Ovary (tissue), 9 donors: ENCODE measurements around the gene MYH9. TPM values are rescaled to one million over a fixed set of nuclear protein-coding genes. Genes with fewer than 3 reads are reported as not detected.

Experiments
- DNase-seq, 5 donors: peaks; one replicate each; pipeline ENCODE4 v3.0.0-alpha.2; 2019 to 2020
- H3K27ac ChIP-seq, 2 donors: fragments of 200-600 bp; one replicate each; pipeline versions ENCODE4 v1.5.1 to v1.8.0; 2019 to 2022
- H3K27me3 ChIP-seq: fragments of 200-600 bp; one replicate; pipeline ENCODE4 v1.8.0; 2022
- H3K36me3 ChIP-seq: fragments of 200-600 bp; sonication (generic); one replicate; pipeline ENCODE4 v1.5.1; 2019
- H3K4me1 ChIP-seq: one replicate; pipeline ENCODE4 v1.8.1; 2013; ENCODE audit warnings: mild to moderate bottlenecking, moderate library complexity; ENCODE audit not compliant: insufficient read depth
- H3K4me3 ChIP-seq: fragments of 200-600 bp; sonication (generic); one replicate; pipeline ENCODE4 v1.5.1; 2017
- H3K9me3 ChIP-seq, 2 donors: fragments of 200-600 bp in 1 of 2; sonication (generic) in 1 of 2; one replicate each; pipeline versions ENCODE4 v1.5.1 to v1.8.1; 2013 to 2019; ENCODE audit warnings: mild to moderate bottlenecking in 1 of 2, moderate library complexity in 1 of 2
- EP300 ChIP-seq: sonication (generic); formaldehyde crosslinking; IDR thresholded peaks from one replicate; pipeline ENCODE4 v1.6.1; 2017; ENCODE audit warnings: antibody characterized with exemption
- POLR2A ChIP-seq: fragments of 450-650 bp; IDR thresholded peaks from one replicate; pipeline ENCODE4 v1.6.1; 2017; ENCODE audit warnings: antibody characterized with exemption, mild to moderate bottlenecking, moderate library complexity
- WGBS, 3 donors: extraction: QIAGEN DNeasy Blood & Tissue Kit in 1 of 3; methylation state at CpG; one replicate each; pipeline versions ENCODE4 v1.1.5 to v1.1.7; 2013 to 2017; 5-methylcytosine and 5-hydroxymethylcytosine counted together
- intact Hi-C, 4 donors: fragments of 100-400 bp; cut with DNase I; formaldehyde crosslinking; loops; one replicate each; pipeline versions ENCODE4 v1.11.0 to v1.15.1; 2022 to 2023
- polyA plus RNA-seq, 2 donors: library from polyadenylated mRNA; stranded (reverse); fragments of 200-250 nt in 1 of 2; fragments of 350-450 nt in 1 of 2; fragmentation: Illumina TruSeq in 1 of 2; extraction: RNeasy Lipid Tissue Mini Kit (QIAGEN cat#74804) in 1 of 2; gene quantifications; one replicate each; pipeline ENCODE4 v1.2.3, GENCODE V29; 2013 to 2014
- total RNA-seq, 7 donors: library from RNA; depleted of rRNA in 2 of 7; stranded (reverse); fragments of >200 nt in 2 of 7; fragmentation: NEBNext Ultra II Directional in 3 of 7; extraction: Animal tissue kit (Norgen Biotek cat#: 25700) in 3 of 7; gene quantifications; one replicate each; pipeline versions ENCODE4 v1.1.0 to v1.2.4, GENCODE V29; 2016 to 2023
- TF ChIP-seq, protein P1 (sequence below), 3 donors: fragments of 450-650 bp in 2 of 3; fragments of 200-600 bp in 1 of 3; IDR thresholded peaks; one replicate each; pipeline versions ENCODE4 v1.5.1 to v1.8.0; 2016 to 2022; ENCODE audit warnings: antibody characterized with exemption in 3 of 3, mild to moderate bottlenecking in 1 of 3
- donor health status: DM: no; HTN: no; CAD: no; lungs with moderate emphysema.
- donor health status: DM: no; HTN: no; CAD: no.
- donor health status: Bipolar disorder and iron deficiency.
- donor health status: DM: yes; HTN: yes; CAD: no.
- donor health status: DM: no; HTN: no; CAD: no.
- donor health status: DM: yes; HTN: yes; CAD: no.

MYH9 gene
- total and polyA plus RNA-seq, 9 donors = 128 to 530 (median 348) TPM

GRCh38 chr22:36375071-36375980, 12.4 kb downstream of the MYH9 start:
- 64 to 73% (median 66%) methylated on average over 9 of the region's 9 CpGs for WGBS, 3 donors
- H3K4me3 ChIP-seq = no peak overlapping the region

GRCh38 chr22:36374603-36375024, 13.2 kb downstream of the MYH9 start:
- intact Hi-C loops = loop anchor here in 1 of 4 donors (10.0 kb wide), 1 partner anchor 90 kb away; no protein-coding TSS in a partner anchor
- H3K27me3 ChIP-seq = no peaks in the 10 kb centered on the region
- H3K4me3 ChIP-seq = no peak overlapping the region
- WGBS, 3 donors = 39 to 48% (median 42%) methylated on average over 11 of the region's 11 CpGs
- H3K4me1 ChIP-seq = peaks cover 31% of the 10 kb centered on the region
- no peak overlapping the region for H3K27ac ChIP-seq
- no peak for DNase-seq
- H3K36me3 ChIP-seq = no peaks in the 10 kb centered on the region
- no peaks in the 10 kb centered on the region for H3K9me3 ChIP-seq
- TF ChIP-seq POLR2A (no peak), EP300 (no peak)
- TF ChIP-seq, protein P1, sequence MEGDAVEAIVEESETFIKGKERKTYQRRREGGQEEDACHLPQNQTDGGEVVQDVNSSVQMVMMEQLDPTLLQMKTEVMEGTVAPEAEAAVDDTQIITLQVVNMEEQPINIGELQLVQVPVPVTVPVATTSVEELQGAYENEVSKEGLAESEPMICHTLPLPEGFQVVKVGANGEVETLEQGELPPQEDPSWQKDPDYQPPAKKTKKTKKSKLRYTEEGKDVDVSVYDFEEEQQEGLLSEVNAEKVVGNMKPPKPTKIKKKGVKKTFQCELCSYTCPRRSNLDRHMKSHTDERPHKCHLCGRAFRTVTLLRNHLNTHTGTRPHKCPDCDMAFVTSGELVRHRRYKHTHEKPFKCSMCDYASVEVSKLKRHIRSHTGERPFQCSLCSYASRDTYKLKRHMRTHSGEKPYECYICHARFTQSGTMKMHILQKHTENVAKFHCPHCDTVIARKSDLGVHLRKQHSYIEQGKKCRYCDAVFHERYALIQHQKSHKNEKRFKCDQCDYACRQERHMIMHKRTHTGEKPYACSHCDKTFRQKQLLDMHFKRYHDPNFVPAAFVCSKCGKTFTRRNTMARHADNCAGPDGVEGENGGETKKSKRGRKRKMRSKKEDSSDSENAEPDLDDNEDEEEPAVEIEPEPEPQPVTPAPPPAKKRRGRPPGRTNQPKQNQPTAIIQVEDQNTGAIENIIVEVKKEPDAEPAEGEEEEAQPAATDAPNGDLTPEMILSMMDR (IDR thresholded peaks at IDR 0.05) = no peak

More at GRCh38 chr22:36375071-36375980, 12.4 kb downstream of the MYH9 start:
- Histone ChIP-seq H3K9me3 (no peaks in the 10 kb centered on the region), H3K27ac (no peak overlapping the region), H3K27me3 (no peaks in the 10 kb centered on the region), H3K4me1 (peaks cover 29% of the 10 kb centered on the region), H3K36me3 (no peaks in the 10 kb centered on the region)
- no peak for TF ChIP-seq EP300
- TF ChIP-seq, protein P1 (IDR thresholded peaks at IDR 0.05) = no peak
- no peak for TF ChIP-seq POLR2A
- DNase-seq = no peak
- intact Hi-C loops = loop anchor here in 1 of 4 donors (10.0 kb wide), 1 partner anchor 89 kb away; no protein-coding TSS in a partner anchor

DNA sequence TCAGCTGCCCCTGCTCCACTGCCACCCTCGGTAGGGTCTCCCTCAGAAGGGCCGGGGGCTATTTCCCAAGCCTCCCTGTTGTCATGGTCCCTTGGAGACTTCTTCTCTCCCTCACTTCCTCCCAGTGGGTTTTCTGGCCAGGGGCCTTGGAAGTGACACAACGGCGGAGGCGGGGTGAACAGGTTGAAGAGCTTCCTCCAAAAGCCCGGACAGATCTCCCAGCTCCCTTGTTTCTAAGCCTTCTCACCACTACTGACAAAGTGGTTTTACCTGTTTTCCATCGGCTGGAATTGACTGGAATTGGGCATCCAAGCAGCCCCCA, 14.5 kb downstream of the MYH9 start:
- Histone ChIP-seq H3K4me3 (no peak overlapping the region), H3K9me3 (no peaks in the 10 kb centered on the region), H3K27ac (peak overlapping the region; percentile 8 to 54), H3K36me3 (no peaks in the 10 kb centered on the region), H3K27me3 (no peaks in the 10 kb centered on the region), H3K4me1 (peaks cover 40% of the 10 kb centered on the region)
- TF ChIP-seq, protein P1 (IDR thresholded peaks at IDR 0.05) = no peak
- TF ChIP-seq EP300 (no peak), POLR2A (no peak)
- no peak for DNase-seq
- WGBS, 3 donors = 67 to 71% (median 70%) methylated on average over 7 of the region's 7 CpGs
- intact Hi-C loops = loop anchor here in 1 of 4 donors (10.0 kb wide), 1 partner anchor 92 kb away; no protein-coding TSS in a partner anchor

DNA sequence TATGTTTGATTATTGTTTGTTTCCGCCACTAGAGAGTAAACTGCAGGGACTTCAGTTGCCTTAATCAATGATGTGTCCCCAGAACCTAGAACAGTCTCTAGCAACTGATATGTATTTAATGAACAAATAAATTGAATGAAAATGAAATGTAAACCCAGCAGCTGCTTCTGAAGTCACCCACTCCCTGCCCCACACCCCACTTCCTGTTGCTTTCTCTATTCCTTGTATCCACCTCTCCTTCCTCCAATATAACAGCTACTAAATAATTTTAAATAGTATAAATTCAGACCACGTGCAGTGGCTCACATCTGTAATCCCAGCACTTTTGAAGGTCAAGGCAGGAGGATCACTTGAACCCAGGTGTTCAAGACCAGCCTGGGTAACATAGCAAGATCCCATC, 15.8 kb downstream of the MYH9 start:
- Histone ChIP-seq H3K27me3 (no peaks in the 10 kb centered on the region), H3K27ac (peak overlapping the region in 1 of 2 donors; percentile 62), H3K4me1 (peaks cover 50% of the 10 kb centered on the region), H3K36me3 (no peaks in the 10 kb centered on the region), H3K9me3 (no peaks in the 10 kb centered on the region), H3K4me3 (no peak overlapping the region)
- WGBS, 3 donors = 73 to 76% (median 74%) methylated on average over 2 of the region's 2 CpGs
- DNase-seq = no peak
- intact Hi-C loops = loop anchor here in 1 of 4 donors (10.0 kb wide), 1 partner anchor 93 kb away; no protein-coding TSS in a partner anchor
- no peak for TF ChIP-seq EP300
- TF ChIP-seq POLR2A = no peak
- TF ChIP-seq, protein P1 (IDR thresholded peaks at IDR 0.05) = no peak
